ENCODE data around the gene ZDHHC5. TPM values are rescaled to one million over a fixed set of nuclear protein-coding genes. Genes with fewer than 3 reads are reported as not detected.
"Not testable (repeated sequence)": the region's sequence is repeated elsewhere in the genome, so short reads cannot be mapped to it uniquely, and the experiment has no call there.

ZDHHC5 gene
- total and polyA plus RNA-seq, 3 donors from 2014 or later = 75.4 to 124 (median 79.8) TPM

DNA sequence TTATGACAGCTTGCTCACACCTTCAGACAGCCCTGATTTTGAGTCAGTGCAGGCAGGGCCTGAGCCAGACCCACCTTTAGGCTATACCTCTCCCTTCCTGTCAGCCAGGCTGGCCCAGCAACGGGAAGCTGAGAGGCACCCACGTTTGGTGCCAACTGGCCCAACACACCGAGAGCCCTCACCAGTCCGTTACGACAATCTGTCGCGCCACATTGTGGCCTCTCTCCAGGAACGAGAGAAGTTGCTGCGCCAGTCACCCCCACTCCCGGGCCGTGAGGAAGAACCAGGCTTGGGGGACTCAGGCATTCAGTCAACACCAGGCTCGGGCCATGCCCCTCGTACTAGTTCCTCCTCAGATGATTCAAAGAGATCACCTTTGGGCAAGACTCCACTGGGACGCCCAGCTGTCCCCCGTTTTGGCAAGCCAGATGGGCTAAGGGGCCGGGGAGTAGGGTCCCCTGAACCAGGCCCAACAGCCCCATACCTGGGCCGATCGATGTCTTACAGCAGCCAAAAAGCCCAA, 31.0 kb downstream of the ZDHHC5 start:
- Histone ChIP-seq H3K4me3 (no peak overlapping the region), H3K27ac (no peak overlapping the region), H3K27me3 (no peaks in the 10 kb centered on the region), H3K9me3 (no peaks in the 10 kb centered on the region), H3K4me1 (no peaks in the 10 kb centered on the region), H3K36me3 (ENCODE audit: low read depth, missing control alignments) (no peaks in the 10 kb centered on the region)
- TF ChIP-seq, protein P1, sequence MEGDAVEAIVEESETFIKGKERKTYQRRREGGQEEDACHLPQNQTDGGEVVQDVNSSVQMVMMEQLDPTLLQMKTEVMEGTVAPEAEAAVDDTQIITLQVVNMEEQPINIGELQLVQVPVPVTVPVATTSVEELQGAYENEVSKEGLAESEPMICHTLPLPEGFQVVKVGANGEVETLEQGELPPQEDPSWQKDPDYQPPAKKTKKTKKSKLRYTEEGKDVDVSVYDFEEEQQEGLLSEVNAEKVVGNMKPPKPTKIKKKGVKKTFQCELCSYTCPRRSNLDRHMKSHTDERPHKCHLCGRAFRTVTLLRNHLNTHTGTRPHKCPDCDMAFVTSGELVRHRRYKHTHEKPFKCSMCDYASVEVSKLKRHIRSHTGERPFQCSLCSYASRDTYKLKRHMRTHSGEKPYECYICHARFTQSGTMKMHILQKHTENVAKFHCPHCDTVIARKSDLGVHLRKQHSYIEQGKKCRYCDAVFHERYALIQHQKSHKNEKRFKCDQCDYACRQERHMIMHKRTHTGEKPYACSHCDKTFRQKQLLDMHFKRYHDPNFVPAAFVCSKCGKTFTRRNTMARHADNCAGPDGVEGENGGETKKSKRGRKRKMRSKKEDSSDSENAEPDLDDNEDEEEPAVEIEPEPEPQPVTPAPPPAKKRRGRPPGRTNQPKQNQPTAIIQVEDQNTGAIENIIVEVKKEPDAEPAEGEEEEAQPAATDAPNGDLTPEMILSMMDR (IDR thresholded peaks at IDR 0.05) = no peak
- no peak for TF ChIP-seq POLR2A (IDR thresholded peaks at IDR 0.05)
- DNase-seq = no peak
- intact Hi-C loops (cut with DNase I; ENCODE audit: low total_unique reads) = no loop called here
- 87 to 93% methylated on average over 16 to 18 of the region's 18 CpGs for WGBS, 2 donors

DNA sequence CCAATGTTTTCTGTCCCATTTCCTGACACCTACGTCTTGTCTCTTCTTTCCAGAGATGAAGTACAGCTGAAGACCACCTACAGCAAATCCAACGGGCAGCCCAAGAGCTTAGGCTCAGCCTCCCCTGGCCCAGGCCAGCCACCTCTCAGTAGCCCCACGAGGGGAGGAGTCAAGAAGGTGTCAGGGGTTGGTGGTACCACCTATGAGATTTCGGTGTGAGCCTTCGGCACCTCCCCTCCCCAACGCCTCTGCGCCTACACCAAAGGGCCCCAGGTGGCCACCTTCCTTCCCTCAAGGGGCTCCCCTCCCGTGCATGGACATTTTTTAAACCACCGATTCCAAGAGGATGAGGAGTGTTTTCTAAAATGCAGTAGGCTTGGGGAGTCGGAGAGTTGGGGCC, 31.9 kb downstream of the ZDHHC5 start:
- H3K27ac ChIP-seq = no peak overlapping the region
- TF ChIP-seq POLR2A (IDR thresholded peaks at IDR 0.05) = no peak
- TF ChIP-seq, protein P1 (IDR thresholded peaks at IDR 0.05) = no peak
- H3K27me3 ChIP-seq = no peaks in the 10 kb centered on the region
- H3K4me1 ChIP-seq = no peaks in the 10 kb centered on the region
- intact Hi-C loops (cut with DNase I; ENCODE audit: low total_unique reads) = no loop called here
- H3K4me3 ChIP-seq = no peak overlapping the region
- no peaks in the 10 kb centered on the region for H3K36me3 ChIP-seq (ENCODE audit: low read depth, missing control alignments)
- DNase-seq = no peak
- WGBS, 2 donors = 86% methylated on average over 6 to 10 of the region's 10 CpGs
- no peaks in the 10 kb centered on the region for H3K9me3 ChIP-seq

DNA sequence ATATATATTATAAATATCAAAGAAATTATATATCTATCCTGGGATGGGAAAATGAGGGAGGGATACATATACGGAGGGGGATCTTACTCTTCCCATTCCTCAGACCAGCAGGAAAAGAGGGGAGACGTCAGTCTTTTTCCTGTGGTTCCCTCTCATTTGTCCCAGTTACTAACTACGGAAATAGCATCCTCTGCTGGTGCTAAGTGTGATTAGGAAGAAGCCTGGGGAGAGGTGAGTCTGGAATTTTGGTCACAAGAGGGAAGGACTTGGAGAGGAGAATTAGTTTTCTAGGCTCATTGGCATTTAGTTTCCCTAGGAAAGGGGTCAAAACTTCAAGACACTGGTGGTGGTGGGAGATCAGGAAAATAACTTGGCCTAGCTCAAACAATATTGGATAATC, 32.5 kb downstream of the ZDHHC5 start:
- TF ChIP-seq POLR2A (IDR thresholded peaks at IDR 0.05) = no peak
- TF ChIP-seq, protein P1 (IDR thresholded peaks at IDR 0.05) = no peak
- intact Hi-C loops (cut with DNase I; ENCODE audit: low total_unique reads) = no loop called here
- WGBS, 2 donors = 57 to 60% methylated on average over 3 of the region's 3 CpGs
- Histone ChIP-seq H3K4me3 (no peak overlapping the region), H3K36me3 (ENCODE audit: low read depth, missing control alignments) (no peaks in the 10 kb centered on the region), H3K4me1 (no peaks in the 10 kb centered on the region), H3K9me3 (no peaks in the 10 kb centered on the region), H3K27me3 (no peaks in the 10 kb centered on the region), H3K27ac (no peak overlapping the region)
- no peak for DNase-seq

DNA sequence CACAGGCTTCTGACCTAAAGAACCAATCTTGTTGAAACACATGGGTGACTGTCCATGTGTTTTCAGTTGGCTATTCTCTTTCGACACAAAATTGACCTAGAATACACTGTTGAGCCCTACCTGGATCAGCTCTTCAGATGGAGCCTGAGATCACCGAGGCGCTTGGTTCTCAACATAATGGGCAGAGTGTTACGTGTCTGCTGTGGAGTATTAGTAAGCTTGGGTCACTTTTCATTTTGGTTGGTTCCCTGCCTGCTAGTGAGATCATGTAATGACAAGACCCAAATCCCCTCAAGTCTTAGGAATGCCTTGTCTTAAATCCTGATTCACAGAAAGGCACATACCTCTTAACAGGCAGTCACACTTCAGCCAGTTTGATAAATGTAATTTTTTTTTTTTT, 35.4 kb downstream of the ZDHHC5 start:
- Histone ChIP-seq H3K36me3 (ENCODE audit: low read depth, missing control alignments) (no peaks in the 10 kb centered on the region), H3K4me3 (no peak overlapping the region), H3K27me3 (no peaks in the 10 kb centered on the region), H3K9me3 (no peaks in the 10 kb centered on the region), H3K27ac (no peak overlapping the region), H3K4me1 (no peaks in the 10 kb centered on the region)
- TF ChIP-seq, protein P1 (IDR thresholded peaks at IDR 0.05) = no peak
- TF ChIP-seq POLR2A (IDR thresholded peaks at IDR 0.05) = no peak
- intact Hi-C loops (cut with DNase I; ENCODE audit: low total_unique reads) = no loop called here
- 80 to 84% methylated on average over 4 of the region's 4 CpGs for WGBS, 2 donors
- DNase-seq = no peak

DNA sequence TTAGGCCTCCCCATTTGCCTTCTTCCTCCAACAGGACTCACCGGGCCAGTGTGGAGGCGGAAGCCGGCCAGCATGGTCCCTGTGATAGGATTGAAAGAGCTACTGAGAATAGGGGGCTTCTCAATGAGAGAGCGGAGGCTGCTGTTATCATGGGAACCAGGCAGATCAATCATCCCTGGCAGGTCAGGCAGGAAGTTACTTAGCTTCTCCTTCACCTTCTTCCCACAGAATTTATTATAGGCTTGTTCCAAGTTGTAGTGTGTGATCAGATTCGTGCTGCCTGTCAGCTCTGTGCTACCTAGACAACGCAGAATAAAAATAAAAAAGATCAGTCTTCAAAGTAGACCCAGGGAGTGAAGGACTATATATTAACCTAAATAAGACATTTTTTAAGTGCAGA, 37.0 kb downstream of the ZDHHC5 start:
- no peak overlapping the region for H3K4me3 ChIP-seq
- no peaks in the 10 kb centered on the region for H3K9me3 ChIP-seq
- TF ChIP-seq, protein P1 (IDR thresholded peaks at IDR 0.05) = no peak
- TF ChIP-seq POLR2A (IDR thresholded peaks at IDR 0.05) = no peak
- H3K27me3 ChIP-seq = no peaks in the 10 kb centered on the region
- DNase-seq = no peak
- no peaks in the 10 kb centered on the region for H3K36me3 ChIP-seq (ENCODE audit: low read depth, missing control alignments)
- intact Hi-C loops (cut with DNase I; ENCODE audit: low total_unique reads) = no loop called here
- no peak overlapping the region for H3K27ac ChIP-seq
- WGBS, 2 donors = 86 to 94% methylated on average over 4 to 6 of the region's 6 CpGs
- H3K4me1 ChIP-seq = no peaks in the 10 kb centered on the region

DNA sequence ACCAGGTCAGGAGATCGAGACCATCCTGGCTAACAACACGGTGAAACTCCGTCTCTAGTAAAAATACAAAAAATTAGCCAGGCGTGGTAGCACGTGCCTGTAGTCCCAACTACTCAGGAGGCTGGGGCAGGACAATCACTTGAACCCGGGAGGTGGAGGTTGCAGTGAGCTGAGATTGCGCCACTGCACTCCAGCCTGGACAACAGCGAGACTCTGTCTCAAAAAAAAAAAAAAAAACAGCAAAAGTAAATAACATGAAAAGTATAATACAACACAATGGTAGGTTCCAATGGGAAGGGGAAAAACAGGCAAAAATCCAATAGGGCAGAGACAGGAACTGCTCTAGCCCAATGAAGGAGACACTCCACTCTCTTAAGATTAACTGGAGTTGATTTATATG, 37.5 kb downstream of the ZDHHC5 start:
- H3K27me3 ChIP-seq; H3K4me1 ChIP-seq; H3K4me3 ChIP-seq; H3K9me3 ChIP-seq; DNase-seq; intact Hi-C loops (cut with DNase I; ENCODE audit: low total_unique reads); H3K36me3 ChIP-seq (ENCODE audit: low read depth, missing control alignments); H3K27ac ChIP-seq: not testable (repeated sequence)
- 91 to 93% methylated on average over 8 of the region's 8 CpGs for WGBS, 2 donors

Measured in testis (tissue), 3 donors.